ENCODE measurements around the gene METTL1. TPM values are rescaled to one million over a fixed set of nuclear protein-coding genes. Genes with fewer than 3 reads are reported as not detected.

METTL1 gene
- total and polyA plus RNA-seq, 9 of the 15 experiments (the other 6 are each of a cell fraction or from before 2014, with no cell fraction given) = 12.6 to 65.9 (median 39.2) TPM

- TF ChIP-seq FOXJ2 (tag; IDR thresholded peaks at IDR 0.05) (peak; percentile 88), THRAP3 (IDR thresholded peaks at IDR 0.05; ENCODE audit: borderline replicate concordance) (no peak), MED1 (CRISPR knock-in tag; IDR thresholded peaks at IDR 0.05; ENCODE audit: borderline replicate concordance) (no peak), ZZZ3 (IDR thresholded peaks at IDR 0.05) (peak; percentile 84), CBX1 (IDR thresholded peaks at IDR 0.05; ENCODE audit: low read depth) (no peak; the same call in 1 of the 2 replicates), BCLAF1 (IDR thresholded peaks at IDR 0.05; ENCODE audit: borderline replicate concordance in 1 of 2, control insufficient read depth in 1 of 2, low read depth in 2 of 2, low read length in 1 of 2) (0 out of 4 replicates have a peak, but pooled peaks of 1 of the 2 experiments have one; percentile 25), MYC (IDR thresholded peaks at IDR 0.05; ENCODE audit: low read depth, low read length) (peak; percentile 89), MYC (CRISPR knock-in tag; IDR thresholded peaks at IDR 0.05; ENCODE audit: borderline replicate concordance, low read depth) (peak; percentile 98), ZFP1 (CRISPR knock-in tag; IDR thresholded peaks at IDR 0.05) (no peak), AFF1 (IDR thresholded peaks at IDR 0.05; ENCODE audit: low read depth in 1 of 2, partially characterized antibody in 2 of 2) (peak; percentile 53 to 60), NR2C2 (CRISPR knock-in tag; IDR thresholded peaks at IDR 0.05) (peak; percentile 69), NR2C2 (tag; IDR thresholded peaks at IDR 0.05) (no peak; the same call in none of the 2 replicates), ZNF41 (CRISPR knock-in tag; conservative IDR thresholded peaks at IDR 0.05) (peak; percentile 41; the same call in 1 of the 2 replicates), ZBTB43 (CRISPR knock-in tag; IDR thresholded peaks at IDR 0.05) (peak; percentile 30; the same call in 1 of the 2 replicates), MCM2 (IDR thresholded peaks at IDR 0.05; ENCODE audit: low read depth) (no peak)
These were observed 19.9 kb downstream of the METTL1 start, which contains the start of gene CDK4 (continued) for GRCh38 chr12:57751788-57752667.

Measured in K562 (cell line).